ENCODE measurements around the gene BMPR1B.
"Not testable (repeated sequence)": the region's sequence is repeated elsewhere in the genome, so short reads cannot be mapped to it uniquely, and the experiment has no call there.

Gene BMPR1B

DNA sequence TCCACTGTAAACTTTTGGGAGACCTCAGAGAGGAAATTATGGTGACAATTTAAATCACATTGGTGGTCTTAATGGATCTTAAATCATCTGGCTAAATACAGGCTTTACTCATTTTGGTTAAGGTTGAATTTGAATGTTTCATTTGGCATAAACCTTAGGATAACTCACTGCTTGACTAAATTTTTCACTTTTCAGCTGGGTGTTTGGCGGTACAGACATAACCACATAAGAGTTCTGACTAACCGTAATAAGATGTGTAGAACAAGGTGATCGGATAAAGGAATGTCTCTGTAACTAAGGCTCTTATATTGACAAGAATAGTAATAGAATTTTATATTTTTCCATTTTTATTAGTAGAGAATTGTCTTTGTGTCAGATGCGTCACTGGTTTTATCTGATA, 281.0 kb downstream of the BMPR1B start:
- DNase-seq (ENCODE audit: low spot score) = no peak

GRCh38 chr4:95044324-95044837, 286.6 kb downstream of the BMPR1B start:
- DNase-seq (ENCODE audit: low spot score) = no peak

DNA sequence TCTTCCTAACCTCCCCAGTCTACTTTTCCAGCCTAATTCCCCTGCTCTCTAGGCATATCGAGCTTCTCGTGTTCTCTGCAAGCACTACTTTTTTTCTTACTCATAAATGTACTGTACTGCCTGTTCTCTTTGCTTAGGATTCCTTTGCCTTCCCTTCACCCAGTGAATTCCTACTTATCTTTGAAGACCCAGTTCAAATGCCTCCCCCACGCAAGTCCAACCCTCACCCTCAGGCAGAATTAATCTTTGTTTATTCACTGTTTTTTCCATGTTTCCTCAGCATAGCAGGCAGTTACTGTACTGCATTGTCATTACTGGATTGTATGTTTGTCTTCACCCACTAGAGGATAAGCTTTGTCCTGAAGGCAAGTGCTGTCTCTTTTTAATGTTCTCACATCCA, 287.7 kb downstream of the BMPR1B start:
- no peak for DNase-seq (ENCODE audit: low spot score)

- DNase-seq (ENCODE audit: low spot score) = no peak
These were observed 290.5 kb downstream of the BMPR1B start for GRCh38 chr4:95048296-95048695.

DNA sequence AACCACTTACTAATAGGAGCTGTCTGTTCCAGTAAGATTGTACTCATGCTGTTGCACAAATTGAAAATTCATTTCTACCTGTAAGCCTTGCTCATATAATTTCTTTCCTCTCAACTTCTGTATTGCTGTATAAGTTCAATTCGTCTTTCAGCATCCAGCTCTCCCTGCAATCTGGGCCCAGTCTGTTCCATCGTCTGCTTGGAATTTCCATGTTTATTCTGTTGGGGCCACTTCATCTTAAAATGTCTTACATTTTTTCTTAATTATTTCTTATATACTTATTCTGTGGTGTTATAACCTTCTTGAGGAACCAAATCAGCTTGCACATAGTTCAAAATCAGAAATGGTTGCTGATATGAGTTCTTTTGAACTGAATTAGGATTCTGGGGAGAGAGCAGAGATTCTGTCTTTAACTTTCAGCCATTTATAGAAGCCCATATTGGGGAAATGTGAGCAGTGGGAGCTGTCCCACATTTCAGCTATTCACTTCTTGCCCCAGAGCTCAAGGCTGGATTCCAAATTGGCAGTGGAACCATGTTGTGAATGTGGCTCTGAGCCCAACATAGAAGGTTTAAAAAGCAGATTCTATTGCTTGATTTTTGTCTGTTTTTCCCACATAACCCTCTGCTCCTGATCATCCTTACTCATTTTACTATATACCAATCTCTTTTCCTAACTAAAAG, 291.9 kb downstream of the BMPR1B start:
- DNase-seq (ENCODE audit: low spot score) = no peak

DNA sequence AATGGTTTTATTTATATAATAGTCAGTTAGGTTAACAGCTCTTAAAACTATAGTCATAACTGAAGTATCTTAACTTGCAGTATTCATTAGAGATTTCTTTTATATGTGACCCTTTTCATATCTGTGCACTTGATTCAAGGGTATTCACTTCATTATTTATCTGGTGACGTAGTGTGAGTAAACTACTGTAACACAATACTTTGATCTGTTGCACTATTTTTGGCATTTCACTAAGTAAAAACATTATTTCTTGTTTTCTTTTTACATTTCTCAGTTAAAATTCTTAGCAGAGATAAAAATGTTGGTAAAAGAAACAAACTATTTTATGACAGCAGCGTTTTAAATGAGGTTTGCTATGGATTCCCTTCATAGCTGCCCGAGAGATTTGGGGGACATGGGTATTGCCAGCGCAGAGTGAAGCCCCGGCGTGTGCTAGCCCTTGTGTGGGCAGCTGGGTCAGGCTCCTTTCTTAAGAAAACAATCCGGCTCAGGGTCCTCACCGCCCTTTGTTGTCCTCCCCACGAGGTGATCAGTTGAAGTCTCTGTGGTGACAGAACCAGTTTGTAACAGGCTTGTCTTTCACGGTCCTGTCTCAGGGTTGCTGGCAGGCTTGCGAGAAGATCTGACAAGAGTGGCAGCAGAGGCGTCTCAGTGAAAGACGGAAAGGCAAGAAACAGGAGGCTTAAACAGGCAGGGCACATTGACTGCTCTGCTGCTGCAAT, 293.4 kb downstream of the BMPR1B start:
- DNase-seq (ENCODE audit: low spot score) = no peak

DNA sequence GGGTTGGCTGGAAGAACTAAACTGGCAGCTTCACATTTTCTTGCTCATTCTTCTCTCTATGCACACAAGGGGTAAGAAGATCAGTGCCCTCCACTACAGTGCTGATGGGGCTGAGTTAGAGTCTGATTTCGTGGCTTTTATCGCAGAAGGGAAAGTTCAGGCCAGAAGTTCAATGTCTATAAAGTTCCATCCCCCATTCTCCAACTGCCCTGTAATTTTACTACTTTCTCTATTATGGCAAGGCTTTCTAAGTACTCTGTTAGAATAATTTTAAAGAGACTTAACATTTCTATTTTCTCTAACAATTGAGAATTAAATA, 293.9 kb downstream of the BMPR1B start:
- no peak for DNase-seq (ENCODE audit: low spot score)

DNA sequence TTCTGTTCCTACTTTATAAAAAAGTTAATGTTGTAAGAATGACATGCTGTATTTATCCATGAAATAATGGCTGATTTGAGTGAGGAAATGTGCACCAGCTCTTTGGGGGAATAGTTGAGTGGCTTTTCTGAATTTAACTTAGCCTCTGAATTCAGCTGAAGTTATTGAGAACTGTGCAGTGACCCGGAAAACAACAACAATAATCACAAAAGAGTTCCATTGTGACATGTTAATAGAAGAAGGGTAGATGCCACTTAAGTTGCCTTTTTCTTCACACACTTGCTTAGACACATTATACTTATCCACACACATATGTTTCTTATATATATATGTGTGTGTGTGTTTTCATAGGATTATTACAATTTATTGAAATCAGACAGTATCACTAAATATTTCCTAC, 301.2 kb downstream of the BMPR1B start:
- DNase-seq (ENCODE audit: low spot score) = no peak

GRCh38 chr4:95059663-95060062, 301.9 kb downstream of the BMPR1B start:
- no peak for DNase-seq (ENCODE audit: low spot score)

DNA sequence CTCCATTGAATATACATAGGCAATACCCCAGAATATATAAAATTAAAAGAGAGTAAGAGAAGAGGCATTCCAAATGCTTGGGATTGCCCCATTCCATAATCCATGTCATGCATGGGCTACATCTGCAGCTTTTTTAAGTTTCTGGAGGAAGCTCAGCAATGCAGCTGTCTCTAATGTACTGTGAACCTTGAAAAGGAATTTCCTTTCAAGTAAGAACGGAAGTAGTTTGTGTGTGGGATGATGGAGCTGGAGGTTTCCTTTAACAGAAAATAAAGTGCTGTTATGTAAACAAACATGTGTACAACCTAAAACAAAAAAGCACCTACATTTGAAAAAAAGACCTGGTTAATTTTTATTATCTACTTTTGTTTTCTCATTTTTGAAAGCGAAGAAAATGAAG, 303.5 kb downstream of the BMPR1B start:
- no peak for DNase-seq (ENCODE audit: low spot score)

- not testable (repeated sequence) for DNase-seq (ENCODE audit: low spot score)
These were observed 304.0 kb downstream of the BMPR1B start for GRCh38 chr4:95061801-95062200.

- no peak for DNase-seq (ENCODE audit: low spot score)
These were observed 308.3 kb downstream of the BMPR1B start for GRCh38 chr4:95066050-95066449.

- no peak for DNase-seq (ENCODE audit: low spot score)
These were observed 310.6 kb downstream of the BMPR1B start for GRCh38 chr4:95068401-95068800.

GRCh38 chr4:95068818-95069478, 311.2 kb downstream of the BMPR1B start:
- no peak for DNase-seq (ENCODE audit: low spot score)

GRCh38 chr4:95071851-95072250, 314.1 kb downstream of the BMPR1B start:
- DNase-seq (ENCODE audit: low spot score) = no peak

DNA sequence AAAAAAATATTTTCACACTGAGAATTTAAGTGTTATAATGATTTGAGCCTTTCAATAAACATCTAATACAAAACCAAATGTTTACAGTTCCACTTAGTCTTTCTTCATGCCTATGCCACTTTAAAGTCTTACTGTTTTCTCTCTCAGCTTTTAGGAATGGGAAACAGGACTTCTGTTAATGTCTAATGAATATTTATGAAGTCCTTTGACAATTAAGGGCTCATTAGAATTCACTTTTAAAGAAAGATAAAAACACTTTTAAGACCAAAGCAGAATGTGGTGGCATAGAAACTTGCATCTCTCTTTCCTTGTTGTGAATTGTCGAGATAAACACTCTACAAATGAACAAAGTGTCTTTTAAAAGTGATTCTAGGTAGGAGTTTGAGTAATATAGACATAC, 315.9 kb downstream of the BMPR1B start:
- no peak for DNase-seq (ENCODE audit: low spot score)

DNA sequence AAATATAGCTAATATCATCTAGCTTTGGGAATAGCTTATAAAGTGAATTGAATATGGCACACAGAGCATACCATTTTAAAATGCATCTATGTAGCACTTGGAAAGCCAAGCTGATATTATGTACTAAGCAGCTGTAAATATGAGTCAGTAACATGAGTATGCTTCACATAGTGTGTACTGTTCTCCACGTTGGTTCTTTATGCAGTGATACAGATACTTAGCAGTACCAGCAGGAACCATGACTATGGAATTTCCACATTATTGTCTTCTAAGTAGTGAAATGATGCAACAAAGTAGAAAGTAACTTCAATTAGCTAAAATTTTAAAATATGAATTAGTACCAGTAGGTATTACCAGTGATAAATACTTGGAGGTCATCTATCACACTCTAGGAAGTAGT, 320.1 kb downstream of the BMPR1B start:
- no peak for DNase-seq (ENCODE audit: low spot score)

DNA sequence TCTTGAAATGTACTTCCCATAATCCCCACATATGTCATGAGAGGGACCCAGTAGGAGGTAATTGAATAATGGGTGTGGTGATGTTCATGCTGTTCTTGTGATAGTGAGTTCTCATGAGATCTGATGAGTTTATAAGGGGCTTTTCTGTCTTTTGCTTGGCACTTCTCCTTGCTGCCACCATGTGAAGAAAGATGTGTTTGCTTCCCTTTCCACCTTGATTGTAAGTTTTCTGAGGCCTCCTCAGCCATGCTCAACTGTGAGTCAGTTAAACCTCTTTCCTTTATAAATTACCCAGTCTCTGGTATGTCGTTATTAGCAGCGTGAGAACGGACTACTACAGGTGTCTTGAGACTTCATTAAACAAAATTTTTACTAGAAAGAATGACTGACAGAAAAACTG, 323.2 kb downstream of the BMPR1B start:
- no peak for DNase-seq (ENCODE audit: low spot score)

DNA sequence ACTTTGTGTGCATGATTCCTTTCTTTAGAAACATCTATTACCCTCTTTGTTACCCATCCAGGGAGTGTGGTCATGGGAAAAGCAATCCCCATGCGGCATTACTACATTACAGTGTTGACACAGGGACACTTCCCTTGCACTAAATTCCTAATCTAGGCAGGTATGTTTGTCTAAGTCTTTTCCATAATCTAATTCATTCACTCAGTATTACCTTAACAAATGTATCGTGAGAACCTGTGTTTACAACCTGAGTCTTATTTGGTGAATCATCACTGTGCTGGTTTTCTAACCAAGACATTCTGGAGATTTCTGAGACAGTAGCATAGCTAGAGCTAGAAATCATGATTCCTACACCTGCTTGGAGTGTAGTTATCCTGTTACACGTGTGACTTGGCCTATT, 326.8 kb downstream of the BMPR1B start:
- no peak for DNase-seq (ENCODE audit: low spot score)

GRCh38 chr4:95085124-95085833, 327.5 kb downstream of the BMPR1B start:
- DNase-seq (ENCODE audit: low spot score) = no peak

DNA sequence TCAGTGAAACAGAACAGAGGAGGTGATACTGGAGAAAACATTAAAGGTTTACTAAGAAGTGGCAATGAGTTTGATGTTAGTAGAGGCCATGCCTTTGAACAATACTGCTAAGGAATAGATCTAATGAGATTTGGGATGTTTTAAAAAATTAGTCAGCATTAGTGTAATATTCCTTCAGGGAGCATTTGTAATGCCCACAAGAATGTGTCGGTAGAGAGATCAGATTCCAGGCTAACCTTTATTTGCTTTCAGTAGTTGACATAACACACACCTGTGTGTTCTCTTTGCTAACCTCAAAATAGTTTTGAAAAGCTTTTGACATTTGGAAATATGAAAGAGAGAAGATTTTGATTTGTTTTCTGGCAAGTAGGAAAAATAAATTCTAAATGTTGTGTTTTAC, 328.8 kb downstream of the BMPR1B start:
- no peak for DNase-seq (ENCODE audit: low spot score)

DNA sequence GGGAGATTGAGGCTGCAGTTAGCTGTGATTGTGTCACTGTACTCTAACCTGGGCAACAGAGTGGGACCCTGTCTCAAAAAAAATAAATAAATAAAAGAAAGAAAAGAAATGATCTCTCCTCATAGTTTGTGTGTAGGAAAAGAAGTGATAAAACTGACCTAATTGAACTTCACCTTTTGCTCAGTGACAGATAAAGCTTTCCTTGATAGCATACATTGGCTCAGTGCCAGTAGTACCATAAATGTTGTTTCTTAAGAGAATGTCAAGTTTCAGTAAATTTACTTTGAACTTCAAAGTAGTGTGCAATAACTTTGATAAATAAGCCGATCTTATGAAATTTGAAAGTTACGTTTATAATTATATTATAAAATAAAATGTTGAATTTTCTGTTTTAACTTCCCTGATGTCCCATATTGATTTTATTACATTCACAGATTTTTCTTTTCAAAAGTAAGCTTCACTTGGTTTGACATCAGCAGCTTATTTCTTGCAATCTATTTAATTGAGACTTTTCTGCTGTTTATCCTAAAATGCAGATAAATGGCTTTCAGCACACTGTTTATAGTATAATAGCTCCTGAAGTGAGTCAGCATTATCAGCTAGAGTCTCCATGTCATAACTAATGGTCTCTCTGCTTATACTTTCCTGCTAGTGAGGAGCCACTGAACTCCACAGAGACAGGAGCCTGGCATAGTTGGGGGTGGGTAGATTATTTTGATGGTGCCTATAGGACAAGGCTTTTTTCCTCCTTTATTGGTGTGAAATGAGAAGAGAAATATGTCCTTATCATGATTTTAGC, 330.1 kb downstream of the BMPR1B start:
- DNase-seq (ENCODE audit: low spot score) = no peak
